Bronchial epithelial cell (primary cell): ENCODE data around the gene MALSU1. TPM values are rescaled to one million over a fixed set of nuclear protein-coding genes. Genes with fewer than 3 reads are reported as not detected.

Experiments used
- DNase-seq: peaks from one replicate; pipeline ENCODE4 v3.0.0-alpha.2; 2010; ENCODE audit warnings: low read depth
- FAIRE-seq: peaks from 2 replicates; lab custom pipeline; 2011; peaks lifted over from hg19 to GRCh38; lab: Jason Lieb, UNC
- H3K27me3 ChIP-seq: 2 replicates; pipeline ENCODE4 v1.5.1; 2011; ENCODE audit warnings: low read length; ENCODE audit not compliant: control insufficient read depth, insufficient read depth
- H3K36me3 ChIP-seq: 2 replicates; pipeline ENCODE4 v1.5.1; 2011; ENCODE audit warnings: low read length; ENCODE audit not compliant: control insufficient read depth, insufficient read depth
- H3K4me3 ChIP-seq: 2 replicates; pipeline ENCODE4 v1.5.1; 2011; ENCODE audit warnings: mild to moderate bottlenecking, low read depth, low read length, control low read depth
- total RNA-seq: library from RNA; depleted of rRNA; stranded (reverse); fragments of >200 nt; gene quantifications from 2 replicates; pipeline ENCODE4 v1.2.1, GENCODE V29; 2014
- TF ChIP-seq, protein P1 (sequence below): IDR thresholded peaks from 2 replicates; pipeline ENCODE4 v1.5.1; 2011; ENCODE audit warnings: mild to moderate bottlenecking, moderate library complexity, low read length, control low read depth, inconsistent platforms; ENCODE audit not compliant: insufficient read depth, severe bottlenecking

The MALSU1 gene
- total RNA-seq, 1 donor from 2014 or later, result 61.6 TPM

DNA sequence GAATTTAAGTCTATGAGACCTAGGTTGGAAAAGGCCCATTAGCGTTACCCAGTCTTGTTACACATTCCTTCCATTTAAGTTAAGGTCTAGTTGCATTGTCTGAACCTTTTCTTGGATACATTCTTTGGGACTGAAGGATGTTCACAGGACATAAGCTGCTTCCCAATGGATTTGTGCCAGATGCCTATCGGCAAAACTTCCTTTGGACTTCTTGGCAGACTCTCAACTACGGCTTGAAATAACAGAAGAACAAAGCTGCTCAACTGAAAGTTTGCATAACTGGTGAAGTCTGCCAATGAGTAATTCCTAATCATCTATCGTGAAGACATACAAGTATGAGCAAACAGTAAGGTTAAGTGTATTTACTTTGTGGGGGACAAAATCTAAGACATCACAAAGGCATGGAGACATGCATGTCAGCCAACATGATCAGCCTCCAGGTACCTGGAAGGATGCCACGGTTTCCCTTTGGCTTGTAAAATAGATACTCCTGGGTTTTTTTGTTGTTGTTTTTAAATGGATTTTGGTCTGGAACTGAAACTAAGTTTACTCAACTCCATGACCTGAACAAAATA lies 35.4 kb downstream of the MALSU1 start:
- TF ChIP-seq, protein P1, sequence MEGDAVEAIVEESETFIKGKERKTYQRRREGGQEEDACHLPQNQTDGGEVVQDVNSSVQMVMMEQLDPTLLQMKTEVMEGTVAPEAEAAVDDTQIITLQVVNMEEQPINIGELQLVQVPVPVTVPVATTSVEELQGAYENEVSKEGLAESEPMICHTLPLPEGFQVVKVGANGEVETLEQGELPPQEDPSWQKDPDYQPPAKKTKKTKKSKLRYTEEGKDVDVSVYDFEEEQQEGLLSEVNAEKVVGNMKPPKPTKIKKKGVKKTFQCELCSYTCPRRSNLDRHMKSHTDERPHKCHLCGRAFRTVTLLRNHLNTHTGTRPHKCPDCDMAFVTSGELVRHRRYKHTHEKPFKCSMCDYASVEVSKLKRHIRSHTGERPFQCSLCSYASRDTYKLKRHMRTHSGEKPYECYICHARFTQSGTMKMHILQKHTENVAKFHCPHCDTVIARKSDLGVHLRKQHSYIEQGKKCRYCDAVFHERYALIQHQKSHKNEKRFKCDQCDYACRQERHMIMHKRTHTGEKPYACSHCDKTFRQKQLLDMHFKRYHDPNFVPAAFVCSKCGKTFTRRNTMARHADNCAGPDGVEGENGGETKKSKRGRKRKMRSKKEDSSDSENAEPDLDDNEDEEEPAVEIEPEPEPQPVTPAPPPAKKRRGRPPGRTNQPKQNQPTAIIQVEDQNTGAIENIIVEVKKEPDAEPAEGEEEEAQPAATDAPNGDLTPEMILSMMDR, result no peak
- no peak for FAIRE-seq
- Histone ChIP-seq H3K4me3 (no peak overlapping the region), H3K36me3 (no peaks in the 10 kb centered on the region), H3K27me3 (peaks cover 10% of the 10 kb centered on the region)
- peak; percentile 100 for DNase-seq

DNA sequence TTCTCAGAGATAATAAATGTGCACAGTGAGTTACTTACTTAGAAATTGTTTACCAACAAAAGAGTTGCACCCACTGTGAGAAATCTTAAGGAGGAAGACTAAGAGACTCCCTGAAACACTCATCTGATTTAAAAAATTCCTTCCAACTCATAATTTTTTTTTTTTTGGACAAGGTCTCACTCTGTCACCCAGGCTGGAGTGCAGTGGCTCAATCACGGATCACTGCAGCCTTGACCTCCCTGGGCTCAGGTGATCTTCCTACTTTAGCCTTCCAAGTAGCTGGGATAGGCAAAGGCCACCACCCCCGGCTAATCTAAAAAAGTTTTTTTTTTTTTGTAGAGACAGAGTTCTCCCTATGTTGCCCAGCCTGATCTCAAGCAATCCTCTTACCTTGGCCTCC lies 36.0 kb downstream of the MALSU1 start:
- no peak overlapping the region for H3K4me3 ChIP-seq
- peaks cover 10% of the 10 kb centered on the region for H3K27me3 ChIP-seq
- FAIRE-seq, result no peak
- TF ChIP-seq, protein P1, result no peak
- H3K36me3 ChIP-seq, result no peaks in the 10 kb centered on the region
- DNase-seq, result no peak

DNA sequence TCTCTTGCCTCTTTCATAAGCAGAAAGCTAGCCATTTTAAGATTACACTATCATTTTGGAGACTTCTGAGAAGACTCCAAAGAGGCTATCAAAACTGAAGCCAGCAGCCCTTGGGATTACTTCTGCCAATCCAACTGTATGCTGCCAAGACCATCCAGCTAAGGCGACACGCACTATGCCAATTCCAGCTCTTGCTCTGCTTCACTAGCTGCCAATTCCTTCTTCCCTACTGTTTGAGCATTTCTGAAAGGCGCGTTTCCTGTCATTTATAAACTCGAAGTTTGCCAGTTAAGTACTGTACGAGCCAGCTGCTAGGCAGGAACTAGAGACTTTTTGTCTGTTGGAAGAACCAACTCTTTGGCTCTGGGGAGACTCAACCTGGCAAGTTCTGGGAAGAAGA lies 36.5 kb downstream of the MALSU1 start:
- Histone ChIP-seq H3K27me3 (peaks cover 10% of the 10 kb centered on the region), H3K36me3 (no peaks in the 10 kb centered on the region), H3K4me3 (no peak overlapping the region)
- FAIRE-seq (no peak), DNase-seq (no peak)
- TF ChIP-seq, protein P1, result no peak

DNA sequence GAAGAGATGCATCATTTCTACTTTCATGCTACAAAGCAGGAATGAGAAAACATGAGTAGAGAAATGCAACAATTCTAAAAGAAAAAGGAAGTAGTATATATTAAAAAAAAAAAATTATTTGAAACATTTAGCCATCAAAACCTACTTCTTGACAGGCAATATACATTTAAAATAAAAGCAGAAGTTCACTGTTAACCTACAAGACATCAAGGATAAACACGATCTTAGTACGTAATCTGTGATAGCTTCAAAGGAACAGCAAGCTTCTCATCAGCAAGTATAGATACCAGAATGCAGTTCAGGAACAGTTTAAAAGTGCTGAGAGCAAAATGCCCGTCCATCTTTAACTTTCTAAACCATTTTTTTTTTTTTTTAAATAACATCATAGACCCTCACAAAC lies 36.9 kb downstream of the MALSU1 start:
- TF ChIP-seq, protein P1, result no peak
- Histone ChIP-seq H3K4me3 (no peak overlapping the region), H3K36me3 (no peaks in the 10 kb centered on the region), H3K27me3 (peaks cover 10% of the 10 kb centered on the region)
- FAIRE-seq (no peak), DNase-seq (no peak)

DNA sequence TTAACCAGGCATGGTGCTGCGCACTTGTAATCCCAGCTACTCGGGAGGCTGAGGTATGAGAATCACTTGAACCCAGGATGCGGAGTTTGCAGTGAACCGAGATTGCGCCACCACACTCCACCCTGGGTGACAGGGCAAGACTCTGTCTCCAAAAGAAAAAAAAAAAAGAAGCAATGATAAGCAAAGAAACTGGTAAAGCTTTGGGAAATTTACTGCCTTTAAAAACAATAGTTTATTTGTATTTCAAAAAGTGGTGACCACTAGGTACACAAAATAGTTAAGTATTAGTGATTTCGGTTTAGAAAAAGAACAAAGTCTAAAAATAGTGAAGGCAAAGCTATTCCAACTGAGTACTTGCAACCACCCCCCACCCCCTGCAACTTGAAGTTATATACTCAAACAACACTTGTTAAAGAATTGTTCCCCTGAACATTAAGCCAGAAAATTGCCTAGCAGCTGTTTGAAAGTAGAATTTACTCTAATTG lies 37.7 kb downstream of the MALSU1 start:
- Histone ChIP-seq H3K36me3 (no peaks in the 10 kb centered on the region), H3K4me3 (no peak overlapping the region), H3K27me3 (peaks cover 10% of the 10 kb centered on the region)
- TF ChIP-seq, protein P1, result no peak
- no peak for DNase-seq
- FAIRE-seq, result no peak

DNA sequence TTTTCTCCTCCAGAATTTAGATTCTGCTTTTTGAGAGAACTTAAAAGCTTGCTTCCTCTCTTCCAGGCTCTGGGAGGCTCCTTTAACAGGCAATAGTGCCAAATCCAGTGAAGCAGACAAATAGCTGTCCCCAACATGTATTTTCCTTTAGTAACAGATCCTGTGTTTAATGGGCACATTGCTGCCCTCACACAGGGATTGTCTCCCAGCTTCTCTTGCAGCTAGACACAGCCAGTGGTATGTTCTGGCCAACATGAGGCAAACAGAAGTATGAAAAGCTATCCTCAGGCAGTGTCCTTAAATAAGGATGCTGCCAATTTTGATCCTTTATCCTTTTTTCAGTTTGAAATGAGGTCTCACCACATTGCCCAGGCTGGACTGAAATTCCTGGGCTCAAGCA lies 38.2 kb downstream of the MALSU1 start:
- FAIRE-seq (no peak), DNase-seq (no peak)
- no peaks in the 10 kb centered on the region for H3K36me3 ChIP-seq
- TF ChIP-seq, protein P1, result no peak
- H3K4me3 ChIP-seq, result no peak overlapping the region
- H3K27me3 ChIP-seq, result peaks cover 10% of the 10 kb centered on the region
